ENCODE measurements around the gene HCAR1.

GRCh38 chr12:122687086-122687485 lies 43.6 kb downstream of the HCAR1 start:
- TF ChIP-seq POLR2A (IDR thresholded peaks at IDR 0.05) = no peak
- TF ChIP-seq, protein P1, sequence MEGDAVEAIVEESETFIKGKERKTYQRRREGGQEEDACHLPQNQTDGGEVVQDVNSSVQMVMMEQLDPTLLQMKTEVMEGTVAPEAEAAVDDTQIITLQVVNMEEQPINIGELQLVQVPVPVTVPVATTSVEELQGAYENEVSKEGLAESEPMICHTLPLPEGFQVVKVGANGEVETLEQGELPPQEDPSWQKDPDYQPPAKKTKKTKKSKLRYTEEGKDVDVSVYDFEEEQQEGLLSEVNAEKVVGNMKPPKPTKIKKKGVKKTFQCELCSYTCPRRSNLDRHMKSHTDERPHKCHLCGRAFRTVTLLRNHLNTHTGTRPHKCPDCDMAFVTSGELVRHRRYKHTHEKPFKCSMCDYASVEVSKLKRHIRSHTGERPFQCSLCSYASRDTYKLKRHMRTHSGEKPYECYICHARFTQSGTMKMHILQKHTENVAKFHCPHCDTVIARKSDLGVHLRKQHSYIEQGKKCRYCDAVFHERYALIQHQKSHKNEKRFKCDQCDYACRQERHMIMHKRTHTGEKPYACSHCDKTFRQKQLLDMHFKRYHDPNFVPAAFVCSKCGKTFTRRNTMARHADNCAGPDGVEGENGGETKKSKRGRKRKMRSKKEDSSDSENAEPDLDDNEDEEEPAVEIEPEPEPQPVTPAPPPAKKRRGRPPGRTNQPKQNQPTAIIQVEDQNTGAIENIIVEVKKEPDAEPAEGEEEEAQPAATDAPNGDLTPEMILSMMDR (IDR thresholded peaks at IDR 0.05) = no peak
